Subcutaneous abdominal adipose tissue (tissue), 5 donors: ENCODE data around the gene TMEM151B.

Experiments used
- H3K27ac ChIP-seq: one replicate; pipeline ENCODE4 v1.7.0; 2013; ENCODE audit warnings: low read depth, mild to moderate bottlenecking, inconsistent platforms, low read length, moderate library complexity
- H3K27me3 ChIP-seq, 5 donors: one replicate each; pipeline ENCODE4 v1.7.0; 2013; ENCODE audit warnings: low read length in 5 of 5, inconsistent platforms in 1 of 5; ENCODE audit not compliant: control insufficient read depth in 5 of 5, insufficient read depth in 4 of 5
- H3K36me3 ChIP-seq, 5 donors: one replicate each; pipeline ENCODE4 v1.7.0; 2013; ENCODE audit warnings: low read length in 5 of 5; ENCODE audit not compliant: control insufficient read depth in 5 of 5, insufficient read depth in 5 of 5
- H3K4me1 ChIP-seq, 5 donors: one replicate each; pipeline ENCODE4 v1.7.0; 2013; ENCODE audit warnings: low read length in 5 of 5, mild to moderate bottlenecking in 3 of 5, moderate library complexity in 1 of 5; ENCODE audit not compliant: control insufficient read depth in 5 of 5, insufficient read depth in 5 of 5
- H3K4me3 ChIP-seq, 5 donors: one replicate each; pipeline ENCODE4 v1.7.0; 2013; ENCODE audit warnings: low read length in 5 of 5, low read depth in 1 of 5
- H3K9ac ChIP-seq, 5 donors: one replicate each; pipeline ENCODE4 v1.7.0; 2013; ENCODE audit warnings: low read length in 5 of 5, mild to moderate bottlenecking in 4 of 5, moderate library complexity in 3 of 5
- H3K9me3 ChIP-seq, 5 donors: one replicate each; pipeline ENCODE4 v1.7.0; 2013; ENCODE audit warnings: low read length in 5 of 5; ENCODE audit not compliant: control insufficient read depth in 5 of 5
- donor health status: healthy.
- donor health status: healthy.
- donor health status: healthy.
- donor health status: healthy.
- donor health status: healthy.

TMEM151B gene

GRCh38 chr6:44302856-44303255 lies 32.6 kb downstream of the TMEM151B start:
- Histone ChIP-seq H3K9me3 (no peaks in the 10 kb centered on the region), H3K4me3 (no peak overlapping the region), H3K36me3 (peaks cover 0 to 79% (median 78%) of the 10 kb centered on the region in 5 donors), H3K4me1 (peaks cover 1 to 4% (median 3%) of the 10 kb centered on the region in 5 donors), H3K27me3 (peaks cover 0 to 4% (median 2%) of the 10 kb centered on the region in 5 donors), H3K9ac (no peak overlapping the region), H3K27ac (no peak overlapping the region)

GRCh38 chr6:44303842-44304241 lies 33.6 kb downstream of the TMEM151B start:
- no peak overlapping the region for H3K9ac ChIP-seq
- H3K9me3 ChIP-seq, result no peaks in the 10 kb centered on the region
- H3K4me3 ChIP-seq, result no peak overlapping the region
- H3K4me1 ChIP-seq, result no peaks in the 10 kb centered on the region
- no peak overlapping the region for H3K27ac ChIP-seq
- H3K36me3 ChIP-seq, result peaks cover 0 to 84% (median 82%) of the 10 kb centered on the region in 5 donors
- H3K27me3 ChIP-seq, result no peaks in the 10 kb centered on the region

GRCh38 chr6:44304282-44305199 lies 34.3 kb downstream of the TMEM151B start:
- Histone ChIP-seq H3K9me3 (no peaks in the 10 kb centered on the region), H3K4me1 (no peaks in the 10 kb centered on the region), H3K27ac (no peak overlapping the region), H3K36me3 (peaks cover under 1 to 91% (median 89%) of the 10 kb centered on the region in 5 donors), H3K9ac (no peak overlapping the region), H3K27me3 (no peaks in the 10 kb centered on the region), H3K4me3 (no peak overlapping the region)

GRCh38 chr6:44305200-44305725 lies 35.0 kb downstream of the TMEM151B start:
- H3K36me3 ChIP-seq, result peaks cover 4 to 96% (median 94%) of the 10 kb centered on the region in 5 donors
- no peaks in the 10 kb centered on the region for H3K27me3 ChIP-seq
- H3K4me3 ChIP-seq, result no peak overlapping the region
- no peak overlapping the region for H3K27ac ChIP-seq
- H3K9me3 ChIP-seq, result no peaks in the 10 kb centered on the region
- H3K4me1 ChIP-seq, result no peaks in the 10 kb centered on the region
- no peak overlapping the region for H3K9ac ChIP-seq

GRCh38 chr6:44306710-44307109 lies 36.5 kb downstream of the TMEM151B start:
- Histone ChIP-seq H3K9me3 (no peaks in the 10 kb centered on the region), H3K4me3 (no peak overlapping the region), H3K27me3 (no peaks in the 10 kb centered on the region), H3K4me1 (peaks cover 0 to under 1% (median 0%) of the 10 kb centered on the region in 5 donors), H3K36me3 (peaks cover 7 to 94% (median 91%) of the 10 kb centered on the region in 5 donors), H3K27ac (no peak overlapping the region), H3K9ac (no peak overlapping the region)

- Histone ChIP-seq H3K9me3 (no peaks in the 10 kb centered on the region), H3K9ac (no peak overlapping the region), H3K27me3 (no peaks in the 10 kb centered on the region), H3K4me3 (no peak overlapping the region), H3K27ac (no peak overlapping the region), H3K4me1 (peaks cover 0 to 5% (median 4%) of the 10 kb centered on the region in 5 donors), H3K36me3 (peaks cover 7 to 89% (median 86%) of the 10 kb centered on the region in 5 donors)
Observed at GRCh38 chr6:44307217-44307616, 37.0 kb downstream of the TMEM151B start.

GRCh38 chr6:44309092-44309491 lies 38.8 kb downstream of the TMEM151B start:
- H3K27ac ChIP-seq, result no peak overlapping the region
- H3K9me3 ChIP-seq, result no peaks in the 10 kb centered on the region
- no peaks in the 10 kb centered on the region for H3K27me3 ChIP-seq
- H3K4me1 ChIP-seq, result peaks cover 2 to 18% (median 12%) of the 10 kb centered on the region in 5 donors
- H3K36me3 ChIP-seq, result peaks cover 7 to 70% (median 67%) of the 10 kb centered on the region in 5 donors
- H3K9ac ChIP-seq, result no peak overlapping the region
- no peak overlapping the region for H3K4me3 ChIP-seq

GRCh38 chr6:44309631-44310030 lies 39.4 kb downstream of the TMEM151B start:
- peaks cover 2 to 18% (median 12%) of the 10 kb centered on the region in 5 donors for H3K4me1 ChIP-seq
- no peak overlapping the region for H3K9ac ChIP-seq
- no peaks in the 10 kb centered on the region for H3K27me3 ChIP-seq
- H3K4me3 ChIP-seq, result no peak overlapping the region
- H3K9me3 ChIP-seq, result no peaks in the 10 kb centered on the region
- peaks cover 7 to 65% (median 62%) of the 10 kb centered on the region in 5 donors for H3K36me3 ChIP-seq
- no peak overlapping the region for H3K27ac ChIP-seq

- H3K27me3 ChIP-seq, result no peaks in the 10 kb centered on the region
- H3K9me3 ChIP-seq, result no peaks in the 10 kb centered on the region
- H3K9ac ChIP-seq, result no peak overlapping the region
- peaks cover 2 to 18% (median 12%) of the 10 kb centered on the region in 5 donors for H3K4me1 ChIP-seq
- no peak overlapping the region for H3K4me3 ChIP-seq
- H3K27ac ChIP-seq, result no peak overlapping the region
- peaks cover 7 to 59% (median 56%) of the 10 kb centered on the region in 5 donors for H3K36me3 ChIP-seq
Observed at GRCh38 chr6:44310241-44310640, 40.0 kb downstream of the TMEM151B start.

GRCh38 chr6:44311304-44311703 lies 41.1 kb downstream of the TMEM151B start:
- Histone ChIP-seq H3K4me3 (no peak overlapping the region), H3K27ac (no peak overlapping the region), H3K27me3 (no peaks in the 10 kb centered on the region), H3K36me3 (peaks cover 7 to 48% (median 45%) of the 10 kb centered on the region in 5 donors), H3K9ac (no peak overlapping the region), H3K9me3 (no peaks in the 10 kb centered on the region), H3K4me1 (peaks cover 2 to 24% (median 12%) of the 10 kb centered on the region in 5 donors)
